ENCODE data around the gene GRIP2.
"Not testable (repeated sequence)": the region's sequence is repeated elsewhere in the genome, so short reads cannot be mapped to it uniquely, and the experiment has no call there.

GRIP2 gene

DNA sequence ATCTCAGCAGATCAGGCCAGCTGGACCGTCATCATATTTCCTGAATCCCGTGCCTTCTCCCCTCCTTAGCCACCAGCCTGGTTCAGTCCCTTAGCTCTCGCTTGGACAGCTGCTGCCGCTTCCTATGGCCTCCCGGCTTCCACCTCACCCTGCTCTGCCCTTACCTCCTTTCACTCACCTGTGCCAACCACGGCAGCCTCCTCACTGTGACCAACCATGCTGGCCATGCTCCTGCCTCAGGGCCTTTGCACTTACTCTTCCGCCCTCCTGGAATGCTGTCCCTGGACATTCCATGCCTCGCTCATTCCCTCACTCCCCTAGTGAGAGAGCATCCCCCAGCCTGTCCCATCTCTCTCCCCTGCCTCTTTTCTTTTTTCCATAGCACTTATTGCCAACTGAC is 19.2 kb downstream of the GRIP2 start:
- DNase-seq (ENCODE audit: low read depth) = no peak

DNA sequence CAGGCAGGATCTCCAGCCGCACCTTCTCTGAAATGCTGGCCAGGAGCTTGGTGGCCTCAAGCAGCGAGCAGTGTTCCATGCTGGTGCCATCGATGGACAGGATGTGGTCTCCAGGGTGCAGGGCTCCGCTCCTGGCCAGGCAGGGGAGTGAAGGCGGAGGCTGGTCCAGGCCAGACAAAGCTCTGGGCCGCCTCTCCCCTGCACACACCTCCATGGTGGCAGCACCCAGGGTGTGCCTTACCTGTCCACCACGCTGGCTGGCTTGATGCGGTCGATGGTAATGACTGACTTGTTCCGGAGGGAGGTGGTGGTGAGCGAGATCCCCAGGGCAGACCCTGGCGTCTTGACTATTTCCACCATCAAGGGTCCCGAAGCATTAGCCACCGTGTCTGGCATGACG is 20.0 kb downstream of the GRIP2 start:
- DNase-seq (ENCODE audit: low read depth) = no peak

DNA sequence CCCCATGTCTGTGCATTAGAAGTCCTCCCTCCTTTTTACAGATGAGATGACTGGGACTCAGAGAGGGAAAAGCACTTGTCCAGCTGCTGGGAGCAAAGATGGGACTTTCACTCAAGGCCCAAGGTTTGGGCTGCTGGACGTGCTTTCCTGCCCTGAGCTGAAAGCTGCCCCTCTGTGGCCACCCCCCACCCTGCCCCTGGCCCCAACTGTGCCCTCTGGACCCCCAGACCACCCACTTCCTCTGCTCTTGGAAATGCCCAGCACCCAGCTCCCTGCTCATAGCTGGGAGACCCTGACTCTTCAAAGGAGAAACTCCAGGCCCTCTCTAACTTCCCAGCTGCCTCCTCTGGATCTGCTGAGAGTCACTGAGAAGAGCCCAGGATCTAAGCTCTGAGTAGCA is 20.7 kb downstream of the GRIP2 start:
- DNase-seq (ENCODE audit: low read depth) = no peak

DNA sequence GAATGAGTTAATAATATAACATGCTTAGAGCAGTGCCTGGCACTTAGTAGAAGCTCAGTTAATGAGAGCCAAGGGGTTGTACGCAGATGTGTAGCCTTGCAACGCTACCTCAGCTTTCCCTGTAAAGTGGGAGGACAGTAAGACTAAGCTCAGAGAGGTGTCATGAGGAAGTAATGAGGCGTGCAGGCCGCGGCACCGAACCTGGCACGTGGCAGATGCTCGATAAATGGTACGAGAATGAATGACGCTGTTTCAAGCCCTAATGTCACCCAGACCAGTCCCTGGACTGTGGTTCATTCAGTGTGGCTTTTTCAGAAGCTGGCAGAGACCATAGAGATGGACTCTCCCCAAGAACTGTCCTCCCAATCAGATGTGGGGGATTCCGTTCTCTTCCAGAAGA is 21.2 kb downstream of the GRIP2 start:
- DNase-seq (ENCODE audit: low read depth) = no peak

DNA sequence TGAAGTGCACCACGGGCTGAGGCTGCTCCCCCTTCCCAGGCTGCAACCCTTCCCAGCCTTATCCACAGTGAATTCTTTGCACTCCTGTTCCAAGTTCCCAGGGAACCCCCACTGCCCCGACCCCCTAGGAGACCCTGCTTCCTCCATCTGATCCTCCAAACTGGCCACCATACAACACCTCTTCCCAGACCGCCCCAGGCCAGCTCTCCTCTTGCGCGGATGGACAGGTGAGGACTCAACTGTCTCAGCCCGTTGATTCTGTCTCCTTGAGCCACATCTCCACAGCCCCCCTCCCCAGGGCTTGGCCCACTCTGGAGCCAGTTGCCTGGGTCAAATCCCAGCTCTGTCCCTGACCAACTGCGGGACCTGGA is 21.7 kb downstream of the GRIP2 start:
- no peak for DNase-seq (ENCODE audit: low read depth)

DNA sequence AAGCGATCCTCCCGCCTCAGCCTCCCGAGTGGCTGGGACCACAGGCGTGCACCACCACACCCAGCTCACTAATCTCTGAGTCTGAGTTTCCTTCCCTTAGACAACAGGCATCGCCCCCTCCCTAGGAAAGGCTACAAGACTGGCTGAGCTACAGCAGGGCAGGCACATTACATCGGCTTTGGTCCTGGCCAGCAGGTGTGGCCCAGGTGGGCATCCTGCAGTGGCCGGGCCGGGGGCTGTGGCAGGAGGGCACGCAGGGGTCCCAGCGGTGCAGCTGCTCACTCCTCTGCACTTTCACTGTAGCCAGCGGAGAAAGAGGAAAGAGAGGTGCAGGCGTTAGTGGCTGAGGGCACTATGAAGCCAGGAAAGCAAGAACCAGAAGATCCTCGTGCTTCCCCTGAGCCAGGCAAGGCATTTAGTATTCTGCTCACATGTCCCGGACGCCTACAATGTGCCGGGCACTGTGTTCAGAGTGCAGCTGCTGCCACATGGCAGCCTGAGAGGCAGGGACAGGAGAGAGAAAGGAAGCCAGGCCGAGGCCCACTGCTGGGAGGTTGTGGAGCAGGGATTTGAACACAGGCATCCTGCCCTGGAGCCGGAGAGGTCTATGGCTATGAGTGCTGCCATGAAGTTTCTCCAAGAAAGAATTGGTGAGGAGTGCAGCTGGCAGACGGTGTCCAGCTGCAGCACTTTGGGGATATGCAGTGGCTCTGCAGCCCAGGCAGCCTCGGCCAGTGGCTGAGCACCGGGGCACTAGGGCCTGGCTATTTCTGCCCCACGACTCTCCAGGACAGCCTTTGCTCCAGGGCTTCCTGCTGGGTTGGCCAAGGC is 22.3 kb downstream of the GRIP2 start:
- DNase-seq (ENCODE audit: low read depth) = no peak

DNA sequence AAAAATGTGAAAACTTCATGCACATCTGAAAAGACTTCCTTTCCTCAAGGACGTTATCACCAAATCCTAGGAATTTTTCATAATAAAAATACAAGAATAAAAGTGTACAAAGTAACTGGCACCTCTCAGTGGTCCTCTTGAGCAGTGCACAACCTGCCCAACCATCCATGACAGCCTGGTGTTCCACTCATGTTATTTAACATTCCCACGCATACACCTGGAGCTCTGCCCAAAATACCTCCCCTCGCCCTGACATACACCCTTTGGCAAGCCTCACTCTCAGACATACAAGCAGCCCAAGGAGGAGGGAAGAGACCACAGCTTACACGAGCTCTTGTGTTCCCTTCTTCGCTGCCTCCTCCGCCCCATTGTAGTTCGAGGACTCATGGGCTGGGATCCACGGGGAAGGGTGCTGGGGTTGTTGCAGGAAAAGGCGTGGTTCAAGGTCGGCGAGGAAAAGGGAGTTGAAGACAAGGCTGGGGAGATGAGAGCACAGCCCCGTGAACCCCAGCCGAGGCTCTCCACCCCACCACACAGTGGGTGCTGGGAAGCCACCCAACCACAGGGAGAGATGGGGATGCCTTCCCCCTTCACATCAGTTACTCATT is 23.3 kb downstream of the GRIP2 start:
- no peak for DNase-seq (ENCODE audit: low read depth)

DNA sequence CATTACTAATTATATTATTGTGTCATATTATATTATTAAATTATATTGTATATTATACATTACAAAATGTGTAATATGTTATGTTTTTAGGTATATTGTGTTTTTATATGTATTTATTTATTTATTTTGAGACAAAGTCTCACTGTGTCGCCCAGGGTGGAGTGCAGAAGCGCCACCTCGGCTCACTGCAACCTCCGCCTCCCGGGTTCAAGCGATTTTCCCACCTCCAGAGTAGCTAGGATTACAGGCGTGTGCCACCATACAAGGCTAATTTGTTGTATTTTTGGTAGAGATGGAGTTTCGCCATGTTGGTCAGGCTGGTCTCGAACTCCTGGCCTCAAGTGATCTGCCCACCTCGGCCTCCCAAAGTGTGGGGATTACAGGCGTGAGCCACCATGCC is 24.6 kb downstream of the GRIP2 start:
- DNase-seq (ENCODE audit: low read depth) = not testable (repeated sequence)

DNA sequence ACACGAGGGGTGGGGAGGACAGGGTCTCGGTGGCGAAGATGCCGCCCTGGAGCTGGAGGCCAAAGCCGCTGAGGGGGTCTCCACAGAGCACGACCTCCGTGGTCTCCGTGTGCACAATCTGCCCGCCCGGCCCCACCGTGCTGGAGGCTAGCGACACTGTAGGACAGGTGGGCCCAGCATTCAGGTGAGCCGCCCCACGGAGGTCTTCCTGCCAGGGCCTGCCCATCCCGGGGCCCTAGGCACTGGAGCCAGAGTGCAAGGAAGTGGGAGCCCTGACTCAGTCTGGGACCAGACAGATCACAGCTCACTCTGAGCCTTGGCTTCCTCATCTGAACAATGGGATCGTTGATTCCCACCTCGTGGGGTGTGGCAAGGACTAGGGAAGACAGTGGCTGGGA is 25.8 kb downstream of the GRIP2 start:
- DNase-seq (ENCODE audit: low read depth) = no peak

DNA sequence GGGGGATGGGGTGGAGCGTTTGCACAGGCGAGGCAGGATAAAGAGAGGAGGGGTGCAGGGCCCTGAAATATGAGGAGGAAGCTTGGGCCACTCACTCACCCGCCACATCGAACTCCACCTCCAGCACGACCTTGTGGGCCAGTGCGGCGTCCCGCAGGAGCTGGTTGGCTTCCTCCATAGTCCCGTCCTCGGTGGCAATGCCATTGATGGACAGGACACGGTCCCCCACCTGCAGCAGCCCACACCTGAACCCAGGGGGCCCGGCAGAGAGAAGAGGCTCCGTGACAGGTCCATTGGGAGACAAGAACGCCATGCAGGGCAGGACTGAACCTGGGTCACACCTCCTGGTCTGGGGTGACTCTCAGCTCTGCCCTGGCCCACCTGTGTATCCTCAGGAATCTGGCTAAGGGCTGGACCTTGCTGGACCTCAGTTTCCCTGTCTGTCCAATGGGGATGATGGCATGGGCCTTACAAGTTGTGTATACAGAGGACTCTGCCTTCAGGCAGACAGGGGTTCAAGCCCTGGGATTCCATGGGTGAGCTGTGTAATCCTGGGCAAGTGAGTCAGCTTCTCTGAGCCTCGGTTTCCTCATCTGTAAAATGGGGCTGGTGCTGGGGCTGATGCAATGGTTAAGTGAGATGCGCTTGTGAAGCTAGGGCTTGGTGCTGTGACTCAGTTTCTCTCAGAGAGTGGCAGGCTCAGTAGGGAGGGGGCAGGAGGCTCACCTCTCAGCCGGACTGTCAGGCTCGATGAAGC is 26.4 kb downstream of the GRIP2 start:
- DNase-seq (ENCODE audit: low read depth) = no peak

DNA sequence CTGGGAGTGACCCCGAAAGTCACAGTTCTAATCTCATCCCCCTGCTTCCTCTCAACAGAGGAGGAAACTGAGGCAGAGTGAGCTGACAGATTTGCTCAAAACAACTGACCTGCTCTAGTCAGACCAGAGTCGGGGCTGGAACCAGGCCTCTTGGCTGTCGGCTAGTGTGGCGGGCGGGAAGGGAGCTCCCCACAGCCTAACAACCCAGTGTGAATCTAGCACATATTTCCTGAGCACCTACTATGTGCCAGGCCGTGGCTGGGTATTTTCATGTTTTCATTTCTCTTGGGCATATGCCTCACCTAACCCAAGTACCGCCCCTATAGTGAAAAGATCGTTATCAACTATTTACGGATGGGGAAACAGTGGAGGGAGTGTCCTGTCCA is 27.2 kb downstream of the GRIP2 start:
- no peak for DNase-seq (ENCODE audit: low read depth)

DNA sequence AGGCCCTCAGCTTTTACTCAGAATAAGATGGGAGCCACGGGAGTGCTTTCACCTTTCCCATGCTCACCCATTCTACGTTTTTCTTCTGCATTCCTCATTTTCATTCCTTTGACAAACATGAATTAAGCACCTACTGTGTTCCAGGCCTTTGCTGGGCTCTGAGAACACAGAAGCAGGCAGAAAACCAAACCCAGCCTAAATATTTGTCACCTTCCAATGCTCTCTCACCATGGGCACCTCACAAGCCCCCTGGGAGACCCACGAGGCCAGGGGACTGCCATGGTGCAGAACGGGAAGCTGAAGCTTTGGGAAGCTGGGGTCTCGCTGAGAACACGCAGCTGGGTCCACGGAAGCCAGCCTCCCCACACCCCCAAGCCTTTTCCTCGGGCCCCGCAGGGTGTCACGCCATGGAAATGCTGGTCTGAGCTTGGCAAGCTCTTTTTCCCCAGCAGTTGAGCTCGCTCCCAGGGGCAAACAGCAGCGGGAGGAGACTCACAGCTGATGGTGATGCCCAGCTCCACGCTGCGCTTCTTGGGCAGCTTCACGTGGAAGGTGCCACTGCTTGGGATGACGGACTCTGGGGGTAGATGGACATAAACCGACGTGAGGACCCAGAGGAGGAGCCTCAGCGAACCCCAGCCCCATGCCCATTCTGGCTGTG is 27.7 kb downstream of the GRIP2 start:
- no peak for DNase-seq (ENCODE audit: low read depth)

DNA sequence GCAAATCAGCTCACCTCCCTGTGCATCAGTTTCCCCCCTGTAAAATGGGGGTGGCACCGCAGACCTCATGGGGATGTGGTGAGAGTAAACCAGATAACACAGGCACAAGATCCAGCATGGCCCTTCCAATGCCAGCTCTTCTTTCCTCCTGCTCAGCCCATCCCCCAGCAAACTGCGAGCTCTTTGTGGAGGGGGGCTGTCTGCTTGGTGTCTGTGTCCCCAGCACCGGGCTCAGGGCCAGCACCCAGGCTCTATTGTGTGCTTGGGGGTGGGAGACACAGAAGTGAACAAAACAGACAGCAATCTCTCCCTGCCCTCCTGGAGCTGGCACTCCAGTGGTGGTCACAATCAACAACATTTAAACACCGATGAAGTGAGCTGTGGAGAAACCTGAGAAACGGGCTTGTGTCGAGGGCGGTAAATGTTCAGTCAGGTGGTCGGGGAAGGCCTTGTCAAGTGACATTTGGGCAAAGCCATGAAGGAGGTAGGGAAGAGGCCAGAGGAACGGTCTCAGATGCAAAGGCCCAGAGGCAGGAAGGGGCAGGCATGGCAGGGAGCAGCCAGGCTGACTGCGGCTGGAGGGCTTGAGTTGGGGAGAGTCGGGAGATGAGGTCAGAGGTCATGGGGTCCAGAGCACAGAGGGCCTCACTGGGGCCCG is 28.4 kb downstream of the GRIP2 start:
- no peak for DNase-seq (ENCODE audit: low read depth)

DNA sequence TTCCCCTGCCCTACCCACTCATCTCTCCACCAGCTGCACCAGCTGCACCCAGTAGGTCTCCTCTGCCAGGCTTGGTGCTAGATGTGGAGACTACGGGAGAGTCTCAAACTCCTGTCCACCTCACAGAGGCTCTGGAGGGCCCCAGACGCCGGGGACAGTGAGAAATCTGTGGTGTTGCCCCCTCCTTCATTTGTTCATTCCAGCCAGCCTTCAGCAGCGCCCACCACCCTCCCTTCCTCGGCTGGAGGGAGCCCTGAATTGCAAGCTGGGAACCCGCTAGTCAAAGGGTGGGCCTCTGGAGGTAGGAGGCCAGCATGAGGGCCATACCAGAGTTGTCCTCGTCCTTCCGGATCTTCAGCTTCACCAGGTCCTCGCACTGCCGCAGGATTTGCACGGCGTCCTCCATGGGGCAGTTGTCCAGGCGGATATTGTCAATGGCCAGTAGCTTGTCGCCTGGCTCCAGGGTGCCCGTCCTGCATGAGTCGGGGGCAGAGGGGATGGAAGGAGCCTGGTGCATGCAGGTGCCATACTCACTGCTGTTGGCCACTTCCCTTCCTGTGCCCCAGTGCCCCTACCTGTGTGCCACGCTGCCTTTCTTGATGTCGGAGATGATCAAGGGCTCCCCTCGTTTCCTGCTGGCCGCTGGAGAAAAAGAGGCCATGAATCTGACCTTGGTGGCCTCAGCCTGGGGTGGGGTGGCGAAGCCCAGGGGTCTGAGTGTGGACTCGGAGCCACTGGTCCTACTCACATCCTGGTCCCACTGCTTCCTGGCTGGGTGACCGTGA is 29.1 kb downstream of the GRIP2 start:
- no peak for DNase-seq (ENCODE audit: low read depth)

DNA sequence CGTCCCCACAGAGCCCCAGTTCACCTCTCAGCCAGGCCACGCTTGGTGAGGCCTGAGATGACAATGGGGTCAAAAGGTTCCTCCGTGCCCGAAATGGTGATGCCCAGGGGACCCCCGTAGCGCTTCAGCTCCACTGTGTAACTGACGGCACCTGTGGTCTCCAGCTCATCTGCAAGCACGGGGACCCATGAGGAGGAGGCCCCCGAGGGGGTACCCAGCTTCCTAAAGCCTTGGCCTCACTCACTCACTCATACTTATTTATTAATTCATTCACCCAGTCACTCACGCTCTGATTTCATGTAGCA is 30.4 kb downstream of the GRIP2 start:
- no peak for DNase-seq (ENCODE audit: low read depth)

DNA sequence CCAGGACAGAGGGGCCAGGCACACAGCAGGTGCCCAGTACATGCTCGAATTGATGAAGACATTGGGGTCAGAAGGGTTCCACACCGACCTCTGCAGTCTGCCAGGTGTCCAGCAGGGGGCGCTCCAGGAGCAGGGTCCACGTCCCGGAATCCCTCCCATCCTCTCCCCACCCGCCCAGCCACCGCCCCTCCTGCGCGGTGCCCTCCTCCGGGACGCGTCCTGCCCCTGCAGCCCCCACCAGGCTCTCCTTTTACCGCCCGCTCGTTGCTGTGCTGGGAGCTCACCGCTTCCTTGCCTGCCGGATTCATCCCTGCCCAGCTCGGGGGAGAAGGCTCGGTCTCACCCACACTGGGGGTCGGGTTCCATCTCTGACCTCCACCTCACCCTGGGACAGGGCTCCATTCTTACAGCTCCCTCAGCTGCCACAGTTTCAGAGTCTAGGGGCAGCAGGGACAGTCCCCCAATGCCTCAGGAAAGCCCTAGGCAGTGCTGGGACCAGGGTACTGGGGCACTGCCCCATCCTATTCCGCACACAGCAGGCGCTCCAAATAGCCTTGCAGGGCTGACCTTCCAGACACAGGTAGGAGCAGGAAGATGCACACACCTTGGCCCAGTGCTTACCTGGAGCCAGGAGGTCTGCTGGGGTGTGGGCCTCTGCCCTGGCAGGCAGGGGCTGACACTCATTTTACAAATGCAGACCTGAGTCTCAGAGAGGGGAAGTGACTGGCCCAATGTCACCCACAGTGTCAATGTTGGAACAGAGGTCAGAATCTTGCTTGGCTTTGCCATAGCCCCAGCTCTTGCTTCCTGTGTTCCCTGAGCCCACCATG is 31.0 kb downstream of the GRIP2 start:
- DNase-seq (ENCODE audit: low read depth) = no peak

DNA sequence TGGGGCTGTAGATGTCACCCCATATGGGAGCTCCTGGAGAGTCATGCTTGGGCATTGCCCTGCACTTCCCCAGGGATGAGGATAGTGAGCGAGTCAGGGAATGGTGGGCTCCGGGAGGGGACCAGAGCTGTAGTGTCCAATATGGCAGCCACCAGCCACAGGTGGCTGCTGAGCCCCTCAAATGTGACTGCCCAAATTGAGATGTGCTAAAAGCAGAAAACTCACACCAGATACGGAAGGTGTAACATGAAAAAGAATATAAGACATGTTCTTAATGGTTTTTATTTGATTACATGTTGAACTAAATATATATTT is 31.7 kb downstream of the GRIP2 start:
- DNase-seq (ENCODE audit: low read depth) = no peak

DNA sequence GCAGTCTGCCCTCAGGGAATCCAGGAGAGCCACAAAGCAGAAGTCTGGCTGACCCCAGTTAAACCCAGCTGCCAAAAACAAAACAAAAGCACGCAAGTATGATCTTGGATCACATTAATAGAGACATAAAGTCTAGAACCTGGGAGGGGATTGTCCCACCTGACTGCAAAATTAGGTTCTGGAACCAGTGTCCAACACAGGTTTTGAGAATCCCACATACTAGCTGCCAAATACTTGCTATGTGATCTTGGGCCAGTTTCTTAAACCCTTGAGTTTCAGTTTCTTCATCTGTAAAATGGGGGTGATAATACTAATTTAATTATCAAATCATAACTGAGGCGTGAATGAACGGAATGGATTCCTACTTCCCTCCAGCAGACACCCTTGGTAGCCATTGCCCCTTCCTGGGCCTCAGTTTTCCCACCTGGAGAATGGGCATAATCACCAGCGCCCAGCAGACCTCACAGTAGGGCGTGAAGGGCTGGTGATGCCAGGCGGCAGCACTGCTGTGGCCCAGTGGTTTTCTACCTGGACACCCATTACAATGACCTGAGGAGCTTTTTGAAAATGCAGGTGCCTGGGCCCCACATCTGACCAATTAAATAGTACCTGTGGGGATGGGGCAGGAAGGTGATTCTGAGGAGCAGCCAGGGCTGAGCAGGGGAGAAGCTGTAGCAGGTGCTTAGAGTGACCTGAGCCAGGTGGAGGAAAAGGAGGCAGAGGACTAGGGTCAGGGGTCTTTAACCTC is 32.2 kb downstream of the GRIP2 start:
- no peak for DNase-seq (ENCODE audit: low read depth)

DNA sequence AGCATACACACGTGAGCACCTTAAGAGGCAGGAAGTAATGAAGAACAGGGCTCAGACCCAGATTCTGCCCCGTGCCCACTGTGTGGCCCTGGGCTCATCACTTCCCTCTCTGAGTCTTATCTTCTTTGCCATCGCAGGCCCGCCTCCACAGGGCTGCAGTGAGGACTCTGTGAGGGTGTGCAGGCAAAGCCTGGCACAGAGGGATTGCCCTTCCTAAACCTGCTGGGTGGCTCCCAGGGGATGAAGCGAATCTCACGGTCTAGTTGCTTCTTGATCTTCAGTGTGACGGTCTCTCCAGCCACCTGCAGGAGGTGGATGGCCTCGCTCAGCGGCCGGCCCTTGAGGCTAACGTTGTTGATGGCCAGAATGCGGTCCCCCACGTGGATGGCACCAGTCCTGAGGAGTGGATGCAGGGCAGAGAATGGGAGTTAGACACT is 32.8 kb downstream of the GRIP2 start:
- DNase-seq (ENCODE audit: low read depth) = no peak
